SK-N-SH (cell line): ENCODE data around the gene RHBDL1. TPM values are rescaled to one million over a fixed set of nuclear protein-coding genes. Genes with fewer than 3 reads are reported as not detected.

Experiments
- CTCF ChIA-PET: fragments of 300-600, 350-600 bp; formaldehyde crosslinking; extraction: SDS; loops from one replicate; lab custom pipeline; 2021; lab: Yijun Ruan, JAX
- POLR2A ChIA-PET: fragments of 350-600 bp; sonication (Branson Sonifier 250); formaldehyde crosslinking; extraction: SDS; loops from one replicate; lab custom pipeline; 2020; ENCODE audit warnings: antibody characterized with exemption, inconsistent platforms; lab: Yijun Ruan, JAX
- DNase-seq: peaks from one replicate; pipeline ENCODE4 v3.0.0; 2012
- H2AFZ ChIP-seq: fragments of 200-600 bp; sonication (generic); 2 replicates; pipeline ENCODE4 v1.8.1; 2016; ENCODE audit warnings: antibody characterized with exemption, mild to moderate bottlenecking, low read depth
- H3F3A ChIP-seq: fragments of 200-600 bp; sonication (generic); replicated peaks from 2 replicates; pipeline ENCODE3; 2016; ENCODE audit warnings: antibody characterized with exemption, mild to moderate bottlenecking; ENCODE audit not compliant: insufficient read depth
- H3K27ac ChIP-seq, 2 experiments: fragments of 200-500 bp in 1 of 2; fragments of 200-600 bp in 1 of 2; sonication (Bioruptor generic) in 1 of 2; sonication (generic), shearing (Covaris generic) in 1 of 2; 2 replicates each; pipeline versions ENCODE4 v1.5.1 to v1.6.1; 2014 to 2016; ENCODE audit warnings: low read depth in 2 of 2, inconsistent platforms in 1 of 2, low read length in 1 of 2, mild to moderate bottlenecking in 1 of 2, mixed read lengths in 1 of 2
- H3K27me3 ChIP-seq: fragments of 200-600 bp; sonication (generic), shearing (Covaris generic); 2 replicates; pipeline ENCODE4 v1.6.1; 2016; ENCODE audit warnings: mixed run types; ENCODE audit not compliant: insufficient read depth
- H3K36me3 ChIP-seq, 2 experiments: fragments of 200-500 bp in 1 of 2; fragments of 200-600 bp in 1 of 2; sonication (Bioruptor generic) in 1 of 2; sonication (generic) in 1 of 2; replicated peaks in 1 of 2; 2 replicates each; pipeline versions ENCODE3 to v1.5.1; 2014 to 2016; ENCODE audit warnings: low read length in 1 of 2, mild to moderate bottlenecking in 1 of 2; ENCODE audit not compliant: insufficient read depth in 2 of 2, control insufficient read depth in 1 of 2
- H3K4me1 ChIP-seq, 2 experiments: fragments of 200-500 bp in 1 of 2; fragments of 200-600 bp in 1 of 2; sonication (Bioruptor generic) in 1 of 2; sonication (generic), shearing (Covaris generic) in 1 of 2; 2 replicates each; pipeline versions ENCODE4 v1.5.1 to v1.6.1; 2014 to 2016; ENCODE audit warnings: low read depth in 1 of 2, low read length in 1 of 2, mixed run types in 1 of 2; ENCODE audit not compliant: insufficient read depth in 2 of 2, control insufficient read depth in 1 of 2
- H3K4me2 ChIP-seq: fragments of 200-600 bp; sonication (generic), shearing (Covaris generic); 2 replicates; pipeline ENCODE4 v1.6.1; 2017; ENCODE audit warnings: mixed run types
- H3K4me3 ChIP-seq, 2 experiments: fragments of 200-500 bp in 1 of 2; fragments of 200-600 bp in 1 of 2; sonication (Bioruptor generic) in 1 of 2; sonication (generic), shearing (Covaris generic) in 1 of 2; 2 replicates each; pipeline versions ENCODE4 v1.5.1 to v1.8.1; 2014 to 2016; ENCODE audit warnings: low read depth in 2 of 2, inconsistent platforms in 1 of 2, low read length in 1 of 2, mild to moderate bottlenecking in 1 of 2, mixed read lengths in 1 of 2, moderate library complexity in 1 of 2
- H3K79me2 ChIP-seq: fragments of 200-600 bp; sonication (generic); 2 replicates; pipeline ENCODE4 v1.8.1; 2017; ENCODE audit warnings: mild to moderate bottlenecking; ENCODE audit not compliant: insufficient read depth
- H3K9ac ChIP-seq: fragments of 200-600 bp; sonication (generic); 2 replicates; pipeline ENCODE4 v1.6.1; 2017; ENCODE audit warnings: mixed run types
- H3K9me2 ChIP-seq: fragments of 200-600 bp; sonication (generic); 2 replicates; pipeline ENCODE4 v1.6.1; 2017; ENCODE audit warnings: mixed run types
- H3K9me3 ChIP-seq: fragments of 200-600 bp; sonication (generic); 2 replicates; pipeline ENCODE4 v1.6.1; 2017; ENCODE audit warnings: mixed run types, mild to moderate bottlenecking, moderate library complexity
- H4K20me1 ChIP-seq: fragments of 200-600 bp; sonication (generic); 2 replicates; pipeline ENCODE4 v1.6.1; 2017; ENCODE audit warnings: mild to moderate bottlenecking, mixed run types; ENCODE audit not compliant: insufficient read depth
- CHD2 ChIP-seq: fragments of 150-350 bp; IDR thresholded peaks from 2 replicates; pipeline ENCODE4 v1.6.1; 2018; ENCODE audit warnings: low read length; ENCODE audit not compliant: partially characterized antibody
- CTCF ChIP-seq: fragments of 200-600 bp; sonication (generic); IDR thresholded peaks from 2 replicates; pipeline ENCODE4 v1.6.1; 2017; ENCODE audit warnings: antibody characterized with exemption, mild to moderate bottlenecking, moderate library complexity
- EP300 ChIP-seq, 2 experiments: IDR thresholded peaks; 2 replicates each; pipeline versions ENCODE4 v1.4.0 to v1.6.1; 2012; ENCODE audit warnings: borderline replicate concordance in 1 of 2, low read depth in 1 of 2, low read length in 1 of 2
- EZH2phosphoT487 ChIP-seq: fragments of 200-600 bp; sonication (generic); IDR thresholded peaks from 2 replicates; pipeline ENCODE4 v1.6.1; 2017; ENCODE audit warnings: low read depth, mixed run types, mild to moderate bottlenecking, antibody characterized with exemption, moderate library complexity, borderline replicate concordance
- FOSL2 ChIP-seq: IDR thresholded peaks from 2 replicates; pipeline ENCODE4 v1.4.0; 2012; ENCODE audit warnings: low read depth, mild to moderate bottlenecking, moderate library complexity, borderline replicate concordance
- FOXM1 ChIP-seq: IDR thresholded peaks from 2 replicates; pipeline ENCODE4 v1.4.0; 2012; ENCODE audit warnings: low read depth, mild to moderate bottlenecking
- GABPA ChIP-seq: IDR thresholded peaks from 2 replicates; pipeline ENCODE4 v1.4.0; 2012; ENCODE audit warnings: low read depth, mild to moderate bottlenecking
- JUND ChIP-seq: IDR thresholded peaks from 2 replicates; pipeline ENCODE4 v1.4.0; 2012
- MAX ChIP-seq: IDR thresholded peaks from 2 replicates; pipeline ENCODE4 v1.4.0; 2012; ENCODE audit warnings: low read depth
- MEF2A ChIP-seq: IDR thresholded peaks from 2 replicates; pipeline ENCODE4 v1.4.0; 2012; ENCODE audit warnings: low read depth, borderline replicate concordance
- MXI1 ChIP-seq: IDR thresholded peaks from 2 replicates; pipeline ENCODE4 v1.6.1; 2012; ENCODE audit warnings: mild to moderate bottlenecking, low read depth, low read length, improper control_type of control experiment
- NFIC ChIP-seq: IDR thresholded peaks from 2 replicates; pipeline ENCODE4 v1.4.0; 2012; ENCODE audit warnings: borderline replicate concordance
- NRF1 ChIP-seq: IDR thresholded peaks from 2 replicates; pipeline ENCODE4 v1.6.1; 2012; ENCODE audit warnings: low read depth, mild to moderate bottlenecking, low read length
- POLR2AphosphoS5 ChIP-seq: IDR thresholded peaks from 2 replicates; pipeline ENCODE4 v1.6.1; 2012; ENCODE audit warnings: low read depth, low read length
- RAD21 ChIP-seq: IDR thresholded peaks from 2 replicates; pipeline ENCODE4 v1.6.1; 2012; ENCODE audit warnings: mild to moderate bottlenecking, low read length
- RCOR1 ChIP-seq: fragments of 150-350 bp; IDR thresholded peaks from 2 replicates; pipeline ENCODE4 v1.6.1; 2017; ENCODE audit warnings: antibody characterized with exemption, low read length
- REST ChIP-seq: IDR thresholded peaks from 2 replicates; pipeline ENCODE4 v1.6.1; 2012; ENCODE audit warnings: mild to moderate bottlenecking, low read depth, low read length, moderate library complexity
- RFX5 ChIP-seq: IDR thresholded peaks from 2 replicates; pipeline ENCODE4 v1.6.1; 2012; ENCODE audit warnings: mild to moderate bottlenecking, improper control_type of control experiment, low read length
- SIN3A ChIP-seq: IDR thresholded peaks from 2 replicates; pipeline ENCODE4 v1.6.1; 2012; ENCODE audit warnings: low read depth, mild to moderate bottlenecking, low read length, moderate library complexity, borderline replicate concordance
- TCF12 ChIP-seq: IDR thresholded peaks from 2 replicates; pipeline ENCODE4 v1.4.0; 2012
- TEAD4 ChIP-seq: IDR thresholded peaks from 2 replicates; pipeline ENCODE4 v1.4.0; 2012; ENCODE audit warnings: mild to moderate bottlenecking, borderline replicate concordance; ENCODE audit not compliant: insufficient read depth
- USF2 ChIP-seq: fragments of 150-350 bp; IDR thresholded peaks from 2 replicates; pipeline ENCODE4 v1.6.1; 2017; ENCODE audit warnings: antibody characterized with exemption, low read length, low read depth, borderline replicate concordance
- WGBS: methylation state at CpG from one replicate; pipeline ENCODE4 v1.1.6; 2017; ENCODE audit warnings: low lambda C conversion rate; 5-methylcytosine and 5-hydroxymethylcytosine counted together
- polyA plus RNA-seq, 3 experiments: library from polyadenylated mRNA; depleted of rRNA; stranded (reverse); fragments of >200 nt; gene quantifications; 2 replicates each; pipeline ENCODE4 v1.2.3, GENCODE V29; 2012
- TF ChIP-seq, protein P1 (sequence below): IDR thresholded peaks from 2 replicates; pipeline ENCODE4 v1.4.0; 2012; ENCODE audit warnings: low read depth, borderline replicate concordance

RHBDL1 gene
- polyA plus RNA-seq, 1 of the 3 experiments (the other 2 are of a cell fraction) = 4.1 TPM

- Histone ChIP-seq H3K36me3 (peaks cover 13 to 39% of the 10 kb centered on the region in 2 experiments), H2AFZ (no peak overlapping the region), H3K27ac (peak overlapping the region; percentile 24 to 79; a peak in 3 of 4 replicates), H3K9me3 (no peaks in the 10 kb centered on the region), H3K79me2 (peaks cover 37% of the 10 kb centered on the region), H4K20me1 (peaks cover 23% of the 10 kb centered on the region), H3K9me2 (no peaks in the 10 kb centered on the region), H3F3A (peaks cover 10% of the 10 kb centered on the region), H3K9ac (peak overlapping the region; percentile 49), H3K4me3 (peak overlapping the region; percentile 60 to 68), H3K4me2 (peak overlapping the region; percentile 90), H3K4me1 (peaks cover 8 to 53% of the 10 kb centered on the region in 2 experiments; a peak in 2 of 4 replicates), H3K27me3 (no peaks in the 10 kb centered on the region)
- CTCF ChIA-PET = interaction anchor here (0.8 to 5.9 kb wide), 5 partner anchors 15 to 102 kb away, joined by 3 to 38 read pairs (median 3); partner anchors contain the start of genes METTL26 and RHOT2
- POLR2A ChIA-PET = interaction anchor here (0.8 to 1.2 kb wide), 4 partner anchors 10 to 39 kb away, joined by 3 to 4 read pairs (median 4); partner anchors contain the start of gene RHOT2
- WGBS = 12% methylated on average over 24 of the region's 57 CpGs
- DNase-seq = no peak
- no peak for TF ChIP-seq EZH2phosphoT487
- TF ChIP-seq MAX = 0 out of 2 replicates have a peak, but pooled peaks have one; percentile 19
- no peak for TF ChIP-seq MXI1
- no peak for TF ChIP-seq RFX5
- TF ChIP-seq, protein P1, sequence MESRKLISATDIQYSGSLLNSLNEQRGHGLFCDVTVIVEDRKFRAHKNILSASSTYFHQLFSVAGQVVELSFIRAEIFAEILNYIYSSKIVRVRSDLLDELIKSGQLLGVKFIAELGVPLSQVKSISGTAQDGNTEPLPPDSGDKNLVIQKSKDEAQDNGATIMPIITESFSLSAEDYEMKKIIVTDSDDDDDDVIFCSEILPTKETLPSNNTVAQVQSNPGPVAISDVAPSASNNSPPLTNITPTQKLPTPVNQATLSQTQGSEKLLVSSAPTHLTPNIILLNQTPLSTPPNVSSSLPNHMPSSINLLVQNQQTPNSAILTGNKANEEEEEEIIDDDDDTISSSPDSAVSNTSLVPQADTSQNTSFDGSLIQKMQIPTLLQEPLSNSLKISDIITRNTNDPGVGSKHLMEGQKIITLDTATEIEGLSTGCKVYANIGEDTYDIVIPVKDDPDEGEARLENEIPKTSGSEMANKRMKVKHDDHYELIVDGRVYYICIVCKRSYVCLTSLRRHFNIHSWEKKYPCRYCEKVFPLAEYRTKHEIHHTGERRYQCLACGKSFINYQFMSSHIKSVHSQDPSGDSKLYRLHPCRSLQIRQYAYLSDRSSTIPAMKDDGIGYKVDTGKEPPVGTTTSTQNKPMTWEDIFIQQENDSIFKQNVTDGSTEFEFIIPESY = peak; percentile 61; the same call in 1 of the 2 replicates
- 0 out of 2 replicates have a peak, but pooled peaks have one; percentile 3 for TF ChIP-seq JUND
- no peak for TF ChIP-seq CTCF
- TF ChIP-seq TCF12 = no peak
- no peak for TF ChIP-seq RCOR1
- TF ChIP-seq FOXM1 = no peak
- no peak for TF ChIP-seq NFIC
- no peak for TF ChIP-seq NRF1
- TF ChIP-seq RAD21 = no peak
- no peak for TF ChIP-seq FOSL2
- no peak for TF ChIP-seq SIN3A
- TF ChIP-seq MEF2A = no peak
- TF ChIP-seq REST = no peak
- no peak for TF ChIP-seq TEAD4
- TF ChIP-seq GABPA = no peak
- TF ChIP-seq EP300 (IDR thresholded peaks at IDR 0.05; ENCODE audit: borderline replicate concordance in 1 of 2, low read depth in 1 of 2, low read length in 1 of 2) = no peak
- no peak for TF ChIP-seq CHD2
- peak; percentile 55 for TF ChIP-seq POLR2AphosphoS5
- TF ChIP-seq USF2 = no peak
Observed at GRCh38 chr16:683396-684070, 8.1 kb downstream of the RHBDL1 start.
